SK-N-MC (cell line): ENCODE results near the gene ASTL.
"Not testable (repeated sequence)": the region's sequence is repeated elsewhere in the genome, so short reads cannot be mapped to it uniquely, and the experiment has no call there.

ENCODE experiments used
- DNase-seq: peaks from one replicate; pipeline ENCODE4 v3.0.0-alpha.2; 2011; ENCODE audit warnings: low read depth, low spot score
- H3K27ac ChIP-seq: fragments of 200-600 bp; sonication (generic); 2 replicates; pipeline ENCODE4 v1.5.1; 2016; ENCODE audit warnings: mixed run types
- H3K36me3 ChIP-seq: fragments of 200-600 bp; sonication (generic); 2 replicates; pipeline ENCODE4 v1.6.1; 2017; ENCODE audit warnings: antibody characterized with exemption, low read length, mixed read lengths; ENCODE audit not compliant: insufficient read depth
- H3K4me3 ChIP-seq: fragments of 200-600 bp; sonication (generic); 2 replicates; pipeline ENCODE4 v1.5.1; 2016
- H3K9ac ChIP-seq: fragments of 200-600 bp; sonication (generic); 2 replicates; pipeline ENCODE4 v1.8.0; 2017; ENCODE audit warnings: mixed run types, mixed read lengths; ENCODE audit not compliant: insufficient read length
- H3K9me3 ChIP-seq: fragments of 200-600 bp; sonication (generic); 2 replicates; pipeline ENCODE4 v1.6.1; 2017; ENCODE audit warnings: low read depth, mild to moderate bottlenecking, antibody characterized with exemption, low read length, moderate library complexity, mixed read lengths
- EZH2 ChIP-seq: fragments of 200-600 bp; sonication (generic); IDR thresholded peaks from one replicate; pipeline ENCODE4 v1.6.1; 2017; ENCODE audit warnings: antibody characterized with exemption
- FOXP2 ChIP-seq: optimal IDR thresholded peaks from 2 replicates; pipeline ENCODE3; 2011; ENCODE audit warnings: mild to moderate bottlenecking, moderate library complexity; ENCODE audit not compliant: insufficient read depth; ENCODE audit errors: extremely low read length, control extremely low read depth
- POLR2AphosphoS5 ChIP-seq: IDR thresholded peaks from 2 replicates; pipeline ENCODE4 v1.6.1; 2012; ENCODE audit warnings: mild to moderate bottlenecking, low read depth, low read length, borderline replicate concordance

The ASTL gene

DNA sequence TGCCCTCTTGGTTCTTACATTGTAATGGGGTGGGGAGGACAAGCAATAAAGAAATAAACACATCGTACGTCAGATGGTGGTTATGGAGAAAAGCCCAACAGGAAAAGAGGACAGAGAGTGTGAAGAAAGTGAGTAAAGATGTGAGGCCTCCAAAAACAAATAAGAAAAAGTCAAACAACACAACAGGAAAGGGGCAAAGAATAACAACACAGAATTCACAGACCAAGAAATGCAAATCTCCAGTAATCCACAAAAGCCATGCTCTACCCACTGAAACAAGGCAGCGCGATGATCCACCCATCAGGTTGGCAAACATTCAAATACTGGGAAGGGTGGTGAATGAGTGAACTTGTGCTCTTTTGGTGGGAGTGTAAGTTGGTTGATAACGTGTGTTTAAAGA is 23.6 kb upstream of the ASTL start:
- no peaks in the 10 kb centered on the region for H3K36me3 ChIP-seq
- H3K9me3 ChIP-seq = no peaks in the 10 kb centered on the region
- no peak overlapping the region for H3K9ac ChIP-seq
- H3K27ac ChIP-seq = no peak overlapping the region
- DNase-seq = no peak
- TF ChIP-seq POLR2AphosphoS5 = no peak
- TF ChIP-seq FOXP2 = no peak
- TF ChIP-seq EZH2 = no peak
- H3K4me3 ChIP-seq = no peak overlapping the region

DNA sequence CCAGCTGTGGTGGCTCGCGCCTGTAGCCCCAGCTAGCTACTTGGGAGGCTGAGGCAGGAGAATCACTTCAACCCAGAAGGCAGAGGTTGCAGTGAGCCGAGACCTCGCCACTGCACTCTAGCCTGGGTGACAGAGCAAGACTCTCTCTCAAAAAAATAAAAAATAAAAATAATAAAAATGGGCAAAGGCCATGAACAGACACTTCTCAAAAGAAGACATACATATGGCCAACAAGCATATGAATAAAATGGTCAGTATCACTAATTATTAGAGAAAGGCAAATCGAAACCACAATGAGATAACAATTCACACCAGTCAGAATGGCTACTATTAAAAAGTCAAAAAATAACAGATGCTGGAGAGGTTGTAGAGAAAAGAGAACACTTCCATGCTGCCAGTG is 22.1 kb upstream of the ASTL start:
- H3K9ac ChIP-seq, H3K9me3 ChIP-seq, H3K27ac ChIP-seq, DNase-seq, H3K4me3 ChIP-seq, H3K36me3 ChIP-seq: not testable (repeated sequence)

DNA sequence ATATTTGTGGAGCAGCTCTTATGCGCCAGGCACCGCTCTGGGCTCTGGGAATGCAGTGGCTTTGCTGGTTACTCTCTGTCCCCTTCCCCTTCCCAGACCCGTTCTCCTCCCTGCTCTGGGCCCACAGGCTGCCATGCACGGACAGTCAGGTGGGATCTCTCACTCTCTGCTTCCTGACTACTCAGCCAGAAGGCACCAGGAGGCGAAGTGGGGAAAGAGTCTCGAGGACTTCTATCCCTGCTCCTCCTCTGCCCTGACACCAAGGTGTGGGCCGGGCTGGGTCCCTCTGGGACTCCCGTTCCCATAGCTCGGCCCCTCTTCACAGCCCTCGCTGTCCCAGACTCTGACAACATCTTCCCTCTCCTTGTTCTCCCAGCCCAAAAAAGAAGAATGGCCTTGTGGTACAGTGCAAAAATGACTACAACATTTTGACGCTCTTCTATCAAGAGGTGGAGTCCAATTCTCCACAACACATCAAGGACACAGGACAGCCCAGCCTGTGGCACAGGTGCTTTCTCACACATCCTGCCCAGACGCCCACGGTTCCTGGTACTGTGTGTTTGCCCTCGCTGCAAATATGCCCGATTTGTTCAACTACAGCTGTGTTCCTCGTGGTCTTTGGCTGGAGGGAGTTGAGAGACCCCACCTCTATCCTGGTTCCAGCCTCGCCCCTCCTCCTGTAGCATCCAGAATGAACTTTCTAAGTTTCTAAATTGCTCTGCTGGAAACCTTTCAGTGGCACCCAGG is 21.0 kb upstream of the ASTL start:
- no peak for DNase-seq
- no peaks in the 10 kb centered on the region for H3K36me3 ChIP-seq
- no peak overlapping the region for H3K27ac ChIP-seq
- no peak overlapping the region for H3K4me3 ChIP-seq
- TF ChIP-seq POLR2AphosphoS5 = no peak
- TF ChIP-seq EZH2 = no peak
- TF ChIP-seq FOXP2 = no peak
- no peaks in the 10 kb centered on the region for H3K9me3 ChIP-seq
- no peak overlapping the region for H3K9ac ChIP-seq

DNA sequence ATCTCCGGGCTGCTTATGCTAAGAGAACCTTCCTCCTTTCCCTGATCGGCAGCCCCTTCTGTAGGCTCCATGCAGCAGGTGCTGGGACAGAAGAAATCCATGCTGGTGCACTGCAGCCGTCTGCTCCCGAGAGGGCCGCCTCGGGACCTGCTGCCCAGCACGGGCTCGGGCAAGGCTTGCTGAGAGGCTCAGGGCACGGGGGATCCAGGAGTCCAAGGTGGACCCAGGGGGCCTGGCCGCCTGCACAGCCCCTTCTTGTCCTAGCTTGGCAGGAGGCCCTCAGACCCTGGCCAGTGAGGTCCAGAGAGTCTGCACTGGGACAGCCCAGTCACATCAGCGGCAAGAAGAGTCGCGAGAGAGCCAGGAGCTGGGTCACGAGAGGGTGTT is 20.2 kb upstream of the ASTL start:
- H3K36me3 ChIP-seq = no peaks in the 10 kb centered on the region
- TF ChIP-seq FOXP2 = no peak
- TF ChIP-seq POLR2AphosphoS5 = no peak
- H3K27ac ChIP-seq = no peak overlapping the region
- no peak overlapping the region for H3K9ac ChIP-seq
- H3K9me3 ChIP-seq = no peaks in the 10 kb centered on the region
- no peak for DNase-seq
- no peak overlapping the region for H3K4me3 ChIP-seq

DNA sequence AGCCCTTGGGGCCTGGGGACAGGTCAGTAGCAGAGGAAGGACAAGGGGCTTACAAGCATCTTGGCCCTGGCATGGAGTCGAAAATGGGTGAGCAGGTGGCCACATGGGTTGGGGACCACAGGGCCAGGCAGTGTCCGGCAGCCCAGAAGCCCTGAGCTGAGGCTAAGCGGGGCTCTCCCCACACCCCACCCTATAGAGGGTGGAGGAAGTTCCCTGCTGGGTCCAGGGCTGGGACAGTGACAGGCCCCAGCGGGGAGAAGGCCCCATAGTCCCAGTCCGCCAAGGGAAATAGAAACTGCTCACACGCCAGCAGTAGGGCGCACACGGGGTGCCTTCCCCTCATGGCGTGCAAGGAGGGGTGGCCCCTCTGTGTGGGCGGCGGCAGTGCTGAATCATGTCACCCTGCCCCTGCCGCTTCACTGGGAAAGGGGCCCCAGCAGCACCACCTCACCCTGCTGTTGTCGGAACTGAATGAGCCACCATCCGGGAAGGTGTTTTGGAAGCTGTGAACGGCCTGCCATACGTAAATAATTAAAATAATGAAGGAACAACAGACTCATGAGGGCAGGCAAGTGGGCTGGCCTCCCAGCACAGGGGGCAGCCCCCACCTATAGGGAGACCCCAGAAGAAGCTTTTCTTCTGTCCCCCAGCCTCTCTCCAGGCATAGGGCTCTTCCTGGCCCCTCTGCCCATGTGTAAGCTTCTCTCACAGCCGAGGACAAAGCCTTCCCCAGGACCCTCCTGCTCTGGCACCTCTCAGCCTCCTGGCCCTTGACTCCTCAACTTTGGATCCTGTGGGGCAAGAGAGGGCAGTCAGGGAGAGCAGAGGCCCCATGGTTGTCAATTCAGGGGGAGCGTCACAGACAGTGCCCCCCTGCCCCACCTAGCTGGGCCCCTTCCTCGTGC is 19.6 kb upstream of the ASTL start:
- TF ChIP-seq FOXP2 = no peak
- peak; percentile 58 for TF ChIP-seq POLR2AphosphoS5
- DNase-seq = no peak
- H3K36me3 ChIP-seq = no peaks in the 10 kb centered on the region
- H3K9ac ChIP-seq = no peak overlapping the region
- no peak overlapping the region for H3K4me3 ChIP-seq
- no peak overlapping the region for H3K27ac ChIP-seq
- no peaks in the 10 kb centered on the region for H3K9me3 ChIP-seq

DNA sequence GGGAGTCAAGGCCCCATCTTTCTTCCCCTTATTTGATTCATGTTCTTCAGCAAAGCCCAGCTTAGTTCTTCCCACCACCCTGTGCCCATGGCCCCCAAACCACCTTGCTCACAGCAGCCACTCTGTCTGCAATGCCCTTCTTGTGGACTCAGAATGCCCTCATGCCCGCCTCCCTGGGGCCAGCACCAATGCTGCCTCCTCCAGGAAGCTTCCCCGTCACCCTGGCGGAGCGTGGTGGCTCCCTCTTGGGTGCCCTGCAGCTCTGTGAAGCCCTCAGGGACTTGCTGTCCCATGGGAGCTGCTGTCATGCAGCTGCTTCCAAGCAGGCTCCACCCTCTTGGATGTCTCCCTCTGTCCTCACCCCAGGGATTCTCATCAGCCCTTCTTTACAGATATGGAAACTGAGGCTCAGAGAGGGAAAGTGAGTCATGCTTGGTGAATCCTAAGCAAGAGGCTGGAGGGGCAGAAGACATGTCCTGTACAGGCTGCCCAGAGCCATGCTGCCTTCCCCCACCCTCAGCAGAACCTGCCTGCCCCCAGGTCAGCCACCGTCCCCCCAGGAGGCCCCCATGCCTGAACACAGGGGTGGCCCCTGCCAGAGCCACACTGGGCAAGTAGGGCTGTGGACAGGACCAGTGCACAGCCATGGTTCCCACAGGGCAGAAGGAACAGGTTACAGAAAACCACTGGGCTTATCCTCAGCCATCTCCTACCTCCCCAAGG is 18.8 kb upstream of the ASTL start:
- Histone ChIP-seq H3K36me3 (no peaks in the 10 kb centered on the region), H3K4me3 (no peak overlapping the region), H3K9me3 (no peaks in the 10 kb centered on the region), H3K9ac (no peak overlapping the region), H3K27ac (no peak overlapping the region)
- TF ChIP-seq EZH2 (no peak), FOXP2 (no peak), POLR2AphosphoS5 (no peak)
- DNase-seq = no peak

DNA sequence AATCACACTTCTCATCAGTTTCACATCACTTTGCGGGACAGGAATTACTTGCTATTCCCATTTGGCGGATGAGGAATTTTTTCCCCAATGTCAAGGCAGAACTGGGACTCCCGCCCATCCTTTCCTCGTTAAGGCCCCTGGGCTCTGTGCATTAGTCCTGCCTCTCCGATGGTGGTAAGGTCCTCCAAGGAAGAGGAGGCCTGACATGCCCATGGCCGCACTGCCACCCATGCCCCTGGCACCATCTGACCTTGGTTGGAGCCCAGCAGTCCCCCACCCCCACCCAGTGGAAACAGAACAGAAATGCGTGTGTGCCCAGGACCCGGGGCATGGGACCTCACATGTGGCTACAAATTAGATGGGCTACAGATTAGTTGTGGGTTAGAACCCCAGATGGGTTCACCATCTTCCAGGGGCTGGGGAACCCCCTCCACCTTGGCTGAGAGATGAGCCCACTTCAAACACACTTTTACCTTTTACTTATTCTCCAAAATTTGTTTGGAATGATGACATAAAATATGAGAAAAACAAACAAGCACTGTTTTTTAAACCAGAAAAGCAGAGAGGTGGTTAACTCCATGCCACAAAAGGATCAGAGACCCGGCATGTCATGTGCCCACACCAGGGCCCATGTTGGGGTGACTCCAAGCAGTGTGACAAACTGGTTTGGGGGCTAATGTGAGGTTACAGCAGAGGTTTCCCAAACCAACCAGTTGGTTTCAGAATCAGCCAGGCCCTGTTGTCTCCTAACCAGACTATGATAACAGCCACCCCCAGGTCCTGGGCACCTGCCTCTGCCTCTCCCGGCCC is 17.9 kb upstream of the ASTL start:
- H3K27ac ChIP-seq = no peak overlapping the region
- TF ChIP-seq POLR2AphosphoS5 = no peak
- TF ChIP-seq EZH2 = no peak
- TF ChIP-seq FOXP2 = no peak
- no peak overlapping the region for H3K4me3 ChIP-seq
- H3K36me3 ChIP-seq = no peaks in the 10 kb centered on the region
- DNase-seq = no peak
- H3K9me3 ChIP-seq = no peaks in the 10 kb centered on the region
- no peak overlapping the region for H3K9ac ChIP-seq
